Measurements from ENCODE around the gene NAA40. TPM values are rescaled to one million over a fixed set of nuclear protein-coding genes. Genes with fewer than 3 reads are reported as not detected.

Gene NAA40
- total RNA-seq, 1 experiment from 2014 or later = 19.0 TPM

- no peak overlapping the region for H3K27ac ChIP-seq (ENCODE audit: low read length)
- H3K9ac ChIP-seq (ENCODE audit: low read length) = no peak overlapping the region
- H3K9me3 ChIP-seq (ENCODE audit: low read length) = no peaks in the 10 kb centered on the region
- H2AFZ ChIP-seq (ENCODE audit: low read length) = no peak overlapping the region
- no peak for DNase-seq
- H3K36me3 ChIP-seq (ENCODE audit: insufficient read depth, low read length) = peaks cover 3% of the 10 kb centered on the region; the same call in 1 of the 2 replicates
- H3K27me3 ChIP-seq (ENCODE audit: low read length) = no peaks in the 10 kb centered on the region
- H3K4me1 ChIP-seq (ENCODE audit: low read length) = no peaks in the 10 kb centered on the region
- H3K4me3 ChIP-seq (ENCODE audit: low read length) = no peak overlapping the region
- H4K20me1 ChIP-seq (ENCODE audit: insufficient read depth, low read depth, low read length) = peaks cover 6% of the 10 kb centered on the region; the same call in 1 of the 2 replicates
- no peaks in the 10 kb centered on the region for H3K79me2 ChIP-seq (ENCODE audit: low read length)
- H3K4me2 ChIP-seq (ENCODE audit: low read depth, low read length, poor library complexity, severe bottlenecking) = no peak overlapping the region
- no peaks in the 10 kb centered on the region for H3K9me2 ChIP-seq (replicated peaks; ENCODE audit: insufficient read depth, low read length)
These were observed 63.0 kb downstream of the NAA40 start for GRCh38 chr11:64001484-64002420.

GRCh38 chr11:64003807-64004589 is 65.2 kb downstream of the NAA40 start:
- no peak overlapping the region for H3K4me3 ChIP-seq (ENCODE audit: low read length)
- no peak overlapping the region for H2AFZ ChIP-seq (ENCODE audit: low read length)
- no peaks in the 10 kb centered on the region for H3K27me3 ChIP-seq (ENCODE audit: low read length)
- no peaks in the 10 kb centered on the region for H3K79me2 ChIP-seq (ENCODE audit: low read length)
- no peak overlapping the region for H3K9ac ChIP-seq (ENCODE audit: low read length)
- H3K36me3 ChIP-seq (ENCODE audit: insufficient read depth, low read length) = no peaks in the 10 kb centered on the region; the same call in 1 of the 2 replicates
- H4K20me1 ChIP-seq (ENCODE audit: insufficient read depth, low read depth, low read length) = peaks cover 9% of the 10 kb centered on the region; the same call in 1 of the 2 replicates
- H3K4me1 ChIP-seq (ENCODE audit: low read length) = no peaks in the 10 kb centered on the region
- no peak for DNase-seq
- no peaks in the 10 kb centered on the region for H3K9me2 ChIP-seq (replicated peaks; ENCODE audit: insufficient read depth, low read length)
- no peak overlapping the region for H3K27ac ChIP-seq (ENCODE audit: low read length)
- no peaks in the 10 kb centered on the region for H3K9me3 ChIP-seq (ENCODE audit: low read length)
- H3K4me2 ChIP-seq (ENCODE audit: low read depth, low read length, poor library complexity, severe bottlenecking) = no peak overlapping the region

- H3K27ac ChIP-seq (ENCODE audit: low read length) = no peak overlapping the region
- no peak overlapping the region for H3K4me3 ChIP-seq (ENCODE audit: low read length)
- no peaks in the 10 kb centered on the region for H3K4me1 ChIP-seq (ENCODE audit: low read length)
- peaks cover 9% of the 10 kb centered on the region; the same call in 1 of the 2 replicates for H4K20me1 ChIP-seq (ENCODE audit: insufficient read depth, low read depth, low read length)
- no peaks in the 10 kb centered on the region; the same call in 1 of the 2 replicates for H3K36me3 ChIP-seq (ENCODE audit: insufficient read depth, low read length)
- H3K27me3 ChIP-seq (ENCODE audit: low read length) = no peaks in the 10 kb centered on the region
- no peak overlapping the region for H2AFZ ChIP-seq (ENCODE audit: low read length)
- no peaks in the 10 kb centered on the region for H3K79me2 ChIP-seq (ENCODE audit: low read length)
- no peak overlapping the region for H3K4me2 ChIP-seq (ENCODE audit: low read depth, low read length, poor library complexity, severe bottlenecking)
- DNase-seq = no peak
- no peak overlapping the region for H3K9ac ChIP-seq (ENCODE audit: low read length)
- no peaks in the 10 kb centered on the region for H3K9me2 ChIP-seq (replicated peaks; ENCODE audit: insufficient read depth, low read length)
- no peaks in the 10 kb centered on the region for H3K9me3 ChIP-seq (ENCODE audit: low read length)
These were observed 65.8 kb downstream of the NAA40 start for GRCh38 chr11:64004590-64004984.

GRCh38 chr11:64005691-64006090 is 66.9 kb downstream of the NAA40 start:
- Histone ChIP-seq H2AFZ (ENCODE audit: low read length) (no peak overlapping the region), H3K9me3 (ENCODE audit: low read length) (no peaks in the 10 kb centered on the region), H3K36me3 (ENCODE audit: insufficient read depth, low read length) (no peaks in the 10 kb centered on the region; the same call in 1 of the 2 replicates), H3K27ac (ENCODE audit: low read length) (no peak overlapping the region), H4K20me1 (ENCODE audit: insufficient read depth, low read depth, low read length) (peaks cover 9% of the 10 kb centered on the region; the same call in 1 of the 2 replicates), H3K27me3 (ENCODE audit: low read length) (no peaks in the 10 kb centered on the region), H3K4me3 (ENCODE audit: low read length) (no peak overlapping the region), H3K4me1 (ENCODE audit: low read length) (no peaks in the 10 kb centered on the region), H3K9me2 (replicated peaks; ENCODE audit: insufficient read depth, low read length) (no peaks in the 10 kb centered on the region), H3K4me2 (ENCODE audit: low read depth, low read length, poor library complexity, severe bottlenecking) (no peak overlapping the region), H3K9ac (ENCODE audit: low read length) (no peak overlapping the region), H3K79me2 (ENCODE audit: low read length) (no peaks in the 10 kb centered on the region)
- no peak for DNase-seq

GRCh38 chr11:64006398-64006797 is 67.6 kb downstream of the NAA40 start:
- no peak overlapping the region for H3K4me2 ChIP-seq (ENCODE audit: low read depth, low read length, poor library complexity, severe bottlenecking)

More at GRCh38 chr11:64006398-64006797, 67.6 kb downstream of the NAA40 start:
- DNase-seq = no peak
- Histone ChIP-seq H3K27me3 (ENCODE audit: low read length) (no peaks in the 10 kb centered on the region), H3K27ac (ENCODE audit: low read length) (no peak overlapping the region), H3K9me3 (ENCODE audit: low read length) (no peaks in the 10 kb centered on the region), H4K20me1 (ENCODE audit: insufficient read depth, low read depth, low read length) (peaks cover 9% of the 10 kb centered on the region; the same call in 1 of the 2 replicates), H2AFZ (ENCODE audit: low read length) (no peak overlapping the region), H3K4me3 (ENCODE audit: low read length) (no peak overlapping the region), H3K36me3 (ENCODE audit: insufficient read depth, low read length) (no peaks in the 10 kb centered on the region; the same call in 1 of the 2 replicates), H3K4me1 (ENCODE audit: low read length) (no peaks in the 10 kb centered on the region), H3K9ac (ENCODE audit: low read length) (no peak overlapping the region), H3K79me2 (ENCODE audit: low read length) (no peaks in the 10 kb centered on the region), H3K9me2 (replicated peaks; ENCODE audit: insufficient read depth, low read length) (no peaks in the 10 kb centered on the region)

Small RNAs within 50 kb of the gene (small RNA-seq; reads per million reads assigned to genes)
- gene RNU6-45P = not detected

Other genes starting within 250 kb of the NAA40 start
- gene ZFTA, start 170.2 kb upstream of the NAA40 start, total RNA-seq (2014; rRNA removed; shearing (Covaris generic); ENCODE audit: low replicate concordance) = 8.8 and 21.6 TPM in 2 replicates
- 40.3 and 88.1 TPM in 2 replicates for gene SPINDOC, start 125.5 kb upstream of the NAA40 start, total RNA-seq (2014; rRNA removed; shearing (Covaris generic); ENCODE audit: low replicate concordance)
- 22.1 and 26.9 TPM in 2 replicates for gene MARK2, start 99.9 kb upstream of the NAA40 start, total RNA-seq (2014; rRNA removed; shearing (Covaris generic); ENCODE audit: low replicate concordance)
- 2.1 and 2.4 TPM in 2 replicates for gene RCOR2, start 21.8 kb upstream of the NAA40 start, total RNA-seq (2014; rRNA removed; shearing (Covaris generic); ENCODE audit: low replicate concordance)
- 574 and 779 TPM in 2 replicates for gene COX8A, start 35.6 kb downstream of the NAA40 start, total RNA-seq (2014; rRNA removed; shearing (Covaris generic); ENCODE audit: low replicate concordance)
- 41.6 and 61.7 TPM in 2 replicates for gene OTUB1, start 47.4 kb downstream of the NAA40 start, total RNA-seq (2014; rRNA removed; shearing (Covaris generic); ENCODE audit: low replicate concordance)
- gene FLRT1, start 96.9 kb downstream of the NAA40 start, total RNA-seq (2014; rRNA removed; shearing (Covaris generic); ENCODE audit: low replicate concordance) = not detected in 2 replicates
- gene MACROD1, start 227.1 kb downstream of the NAA40 start, total RNA-seq (2014; rRNA removed; shearing (Covaris generic); ENCODE audit: low replicate concordance) = 5.4 TPM in 1 of 2 replicates, not detected in the other
- 101 and 199 TPM in 2 replicates for gene STIP1, start 247.2 kb downstream of the NAA40 start, total RNA-seq (2014; rRNA removed; shearing (Covaris generic); ENCODE audit: low replicate concordance)